H9 (cell line): ENCODE measurements around the gene SPRED2. TPM values are rescaled to one million over a fixed set of nuclear protein-coding genes. Genes with fewer than 3 reads are reported as not detected.

Source experiments
- DNase-seq: peaks from one replicate; pipeline ENCODE4 v3.0.0-alpha.2; 2017
- H2AFZ ChIP-seq: one replicate; pipeline ENCODE4 v1.6.1; 2013; ENCODE audit warnings: mild to moderate bottlenecking, low read length, control low read depth, moderate library complexity
- H2AK5ac ChIP-seq: 2 replicates; pipeline ENCODE4 v1.6.1; 2013; ENCODE audit warnings: low read length, control low read depth, mixed read lengths; ENCODE audit not compliant: insufficient read length
- H2BK120ac ChIP-seq: one replicate; pipeline ENCODE4 v1.6.1; 2013; ENCODE audit warnings: low read depth, mild to moderate bottlenecking, low read length, control low read depth, inconsistent platforms; ENCODE audit not compliant: poor library complexity, severe bottlenecking
- H2BK12ac ChIP-seq: 2 replicates; pipeline ENCODE4 v1.6.1; 2013; ENCODE audit warnings: low read length, control low read depth, mixed read lengths, low read depth; ENCODE audit not compliant: insufficient read length
- H2BK15ac ChIP-seq: 2 replicates; pipeline ENCODE4 v1.6.1; 2013; ENCODE audit warnings: low read depth, low read length, control low read depth
- H2BK20ac ChIP-seq: one replicate; pipeline ENCODE4 v1.6.1; 2013; ENCODE audit warnings: low read depth, mild to moderate bottlenecking, low read length, control low read depth, inconsistent platforms; ENCODE audit not compliant: poor library complexity, severe bottlenecking
- H2BK5ac ChIP-seq: 2 replicates; pipeline ENCODE4 v1.6.1; 2013; ENCODE audit warnings: low read length, control low read depth, mixed read lengths; ENCODE audit not compliant: insufficient read length
- H3K14ac ChIP-seq: 2 replicates; pipeline ENCODE4 v1.6.1; 2013; ENCODE audit warnings: low read length, control low read depth; ENCODE audit not compliant: insufficient read depth
- H3K18ac ChIP-seq: 2 replicates; pipeline ENCODE4 v1.6.1; 2013; ENCODE audit warnings: low read depth, mild to moderate bottlenecking, mixed read lengths, low read length, control low read depth; ENCODE audit not compliant: insufficient read length
- H3K23ac ChIP-seq: 2 replicates; pipeline ENCODE4 v1.6.1; 2013; ENCODE audit warnings: low read length, control low read depth, mixed read lengths, low read depth; ENCODE audit not compliant: insufficient read length
- H3K23me2 ChIP-seq: 2 replicates; pipeline ENCODE4 v1.6.1; 2013; ENCODE audit warnings: low read depth, mild to moderate bottlenecking, mixed read lengths, low read length, control low read depth; ENCODE audit not compliant: insufficient read length, poor library complexity, severe bottlenecking
- H3K27ac ChIP-seq: 2 replicates; pipeline ENCODE4 v1.5.1; 2013; ENCODE audit warnings: low read length, control low read depth, mixed read lengths, low read depth; ENCODE audit not compliant: insufficient read length
- H3K27me3 ChIP-seq: 2 replicates; pipeline ENCODE4 v1.6.1; 2013; ENCODE audit warnings: low read length, control low read depth, inconsistent platforms; ENCODE audit not compliant: insufficient read depth
- H3K4ac ChIP-seq: 2 replicates; pipeline ENCODE4 v1.6.1; 2013; ENCODE audit warnings: low read depth, mild to moderate bottlenecking, control low read depth, inconsistent platforms, low read length, moderate library complexity
- H3K4me1 ChIP-seq: 2 replicates; pipeline ENCODE4 v1.6.1; 2013; ENCODE audit warnings: low read length, control low read depth, inconsistent platforms; ENCODE audit not compliant: insufficient read depth
- H3K4me2 ChIP-seq: 2 replicates; pipeline ENCODE4 v1.6.1; 2013; ENCODE audit warnings: low read length, control low read depth, mixed read lengths; ENCODE audit not compliant: insufficient read length, insufficient read depth
- H3K56ac ChIP-seq: 2 replicates; pipeline ENCODE4 v1.6.1; 2013; ENCODE audit warnings: low read depth, mild to moderate bottlenecking, mixed read lengths, low read length, control low read depth; ENCODE audit not compliant: insufficient read length
- H3K79me1 ChIP-seq: 2 replicates; pipeline ENCODE4 v1.6.1; 2013; ENCODE audit warnings: low read depth, mild to moderate bottlenecking, moderate library complexity, low read length, control low read depth, inconsistent platforms; ENCODE audit not compliant: insufficient read depth, poor library complexity, severe bottlenecking
- H3K79me2 ChIP-seq: 2 replicates; pipeline ENCODE4 v1.6.1; 2013; ENCODE audit warnings: low read length, control low read depth, inconsistent platforms; ENCODE audit not compliant: insufficient read depth
- H3K9ac ChIP-seq: 2 replicates; pipeline ENCODE4 v1.6.1; 2013; ENCODE audit warnings: low read length, control low read depth, mixed read lengths; ENCODE audit not compliant: insufficient read length; ENCODE audit errors: extremely low read depth
- H3K9me3 ChIP-seq: one replicate; pipeline ENCODE4 v1.6.1; 2013; ENCODE audit warnings: low read depth, low read length, inconsistent platforms; ENCODE audit not compliant: control insufficient read depth
- H3T11ph ChIP-seq: one replicate; pipeline ENCODE4 v1.6.1; 2013; ENCODE audit warnings: mild to moderate bottlenecking, low read length, control low read depth, inconsistent platforms
- H4K20me1 ChIP-seq: one replicate; pipeline ENCODE4 v1.6.1; 2013; ENCODE audit not compliant: control insufficient read depth, insufficient read length, insufficient read depth
- H4K5ac ChIP-seq: 2 replicates; pipeline ENCODE4 v1.6.1; 2013; ENCODE audit warnings: low read depth, mild to moderate bottlenecking, mixed read lengths, low read length, control low read depth; ENCODE audit not compliant: insufficient read length
- H4K8ac ChIP-seq: replicated peaks from 2 replicates; pipeline ENCODE4 v1.6.1; 2013; ENCODE audit warnings: low read length, control low read depth, mixed read lengths, low read depth; ENCODE audit not compliant: insufficient read length
- H4K91ac ChIP-seq: 2 replicates; pipeline ENCODE4 v1.6.1; 2013; ENCODE audit warnings: low read depth, mild to moderate bottlenecking, moderate library complexity, mixed read lengths, low read length, control low read depth; ENCODE audit not compliant: insufficient read length
- H3K27ac Mint-ChIP-seq, 3 experiments: 2 replicates in 2 of 3; 3 replicates in 1 of 3; pipeline ENCODE4 v1.8.0; 2020 to 2021; ENCODE audit warnings: mixed read lengths in 3 of 3, mild to moderate bottlenecking in 1 of 3, moderate library complexity in 1 of 3
- H3K27me3 Mint-ChIP-seq: 2 replicates; pipeline ENCODE4 v1.8.0; 2021; ENCODE audit warnings: low read depth, mild to moderate bottlenecking, moderate library complexity, mixed read lengths
- H3K36me3 Mint-ChIP-seq, 3 experiments: 2 replicates in 2 of 3; 3 replicates in 1 of 3; pipeline ENCODE4 v1.8.0; 2020 to 2021; ENCODE audit warnings: low read depth in 3 of 3, mixed read lengths in 3 of 3; ENCODE audit not compliant: insufficient read depth in 1 of 3
- H3K4me1 Mint-ChIP-seq, 2 experiments: 2 replicates each; pipeline ENCODE4 v1.8.0; 2020; ENCODE audit warnings: mixed read lengths in 2 of 2
- H3K4me3 Mint-ChIP-seq, 2 experiments: 2 replicates in 1 of 2; 3 replicates in 1 of 2; pipeline ENCODE4 v1.8.0; 2020 to 2021; ENCODE audit warnings: mild to moderate bottlenecking in 2 of 2, mixed read lengths in 2 of 2, moderate library complexity in 1 of 2
- H3K9me3 Mint-ChIP-seq, 2 experiments: 2 replicates in 1 of 2; 3 replicates in 1 of 2; pipeline ENCODE4 v1.8.0; 2020; ENCODE audit warnings: mild to moderate bottlenecking in 2 of 2, mixed read lengths in 2 of 2, moderate library complexity in 1 of 2
- CTCF ChIP-seq: fragments of 200-600 bp; sonication (generic); conservative IDR thresholded peaks from 3 replicates; pipeline ENCODE4 v1.8.0; 2021; ENCODE audit warnings: antibody characterized with exemption, mild to moderate bottlenecking
- WGBS: extraction: QIAGEN DNeasy Blood & Tissue Kit; methylation state at CpG from one replicate; pipeline ENCODE4 v1.1.7; 2013; ENCODE audit warnings: missing lambda C conversion rate, low lambda C conversion rate, mixed read lengths; ENCODE audit not compliant: insufficient read length; ENCODE audit errors: extremely low coverage; 5-methylcytosine and 5-hydroxymethylcytosine counted together
- total RNA-seq: library from RNA; stranded (reverse); gene quantifications from 2 replicates; pipeline ENCODE4 v1.2.1, GENCODE V29; 2021

Gene SPRED2
- total RNA-seq, 1 experiment from 2014 or later, result 23.5 TPM

- Histone ChIP-seq H2AFZ (no peak overlapping the region), H2BK12ac (no peak overlapping the region), H3K4me1 (peaks cover 4% of the 10 kb centered on the region; the same call in 1 of the 2 replicates), H2BK120ac (no peak overlapping the region), H3K14ac (no peak overlapping the region), H3K18ac (no peak overlapping the region), H3K9me3 (no peaks in the 10 kb centered on the region), H3K27me3 (peaks cover 10% of the 10 kb centered on the region; the same call in 1 of the 2 replicates), H3K23me2 (peaks cover 18% of the 10 kb centered on the region), H3K4ac (no peak overlapping the region), H3K27ac (no peak overlapping the region), H3K56ac (no peak overlapping the region), H3K79me1 (peaks cover 3% of the 10 kb centered on the region), H2BK20ac (no peak overlapping the region), H4K5ac (no peak overlapping the region), H4K91ac (no peak overlapping the region), H3T11ph (no peak overlapping the region), H2BK5ac (no peak overlapping the region), H4K8ac (no peak overlapping the region), H3K4me2 (peak overlapping the region; percentile 82), H2AK5ac (no peak overlapping the region), H3K9ac (no peak overlapping the region), H3K23ac (no peak overlapping the region), H3K79me2 (peaks cover 4% of the 10 kb centered on the region; the same call in 1 of the 2 replicates), H4K20me1 (no peaks in the 10 kb centered on the region), H2BK15ac (no peak overlapping the region)
- Mint-ChIP-seq H3K9me3 (no peaks in the 10 kb centered on the region; a peak in 1 of 5 replicates), H3K4me1 (peaks cover 17 to 23% of the 10 kb centered on the region in 2 experiments), H3K4me3 (peak overlapping the region; percentile 82 to 85), H3K27ac (no peak overlapping the region), H3K36me3 (no peaks in the 10 kb centered on the region), H3K27me3 (peaks cover 68% of the 10 kb centered on the region)
- no CpG with 5 or more reads among the region's 17 CpGs for WGBS
- DNase-seq, result peak; percentile 42
- no peak for TF ChIP-seq CTCF
Observed at GRCh38 chr2:65429786-65430602, 2.4 kb downstream of the SPRED2 start.
